Adrenal gland (tissue), 12 donors: ENCODE results near the gene COL12A1. TPM values are rescaled to one million over a fixed set of nuclear protein-coding genes. Genes with fewer than 3 reads are reported as not detected.

Experiments used
- DNase-seq, 7 donors: peaks; one replicate each; pipeline ENCODE4 v3.0.0-alpha.2; 2019 to 2020
- H3K27ac ChIP-seq, 5 donors: fragments of 200-600 bp; sonication (generic) in 4 of 5; 1 replicate in 3 of 5; 2 replicates in 2 of 5; pipeline versions ENCODE4 v1.5.1 to v1.8.0; 2016 to 2020; ENCODE audit warnings: mild to moderate bottlenecking in 1 of 5
- H3K27me3 ChIP-seq: fragments of 200-600 bp; 2 replicates; pipeline ENCODE4 v1.8.0; 2021
- H3K36me3 ChIP-seq, 2 donors: fragments of 200-600 bp; replicated peaks in 1 of 2; 1 replicate in 1 of 2; 2 replicates in 1 of 2; pipeline versions ENCODE4 v1.5.1 to v1.8.0; 2018 to 2022
- H3K4me1 ChIP-seq, 2 donors: fragments of 200-600 bp; replicated peaks in 1 of 2; 1 replicate in 1 of 2; 2 replicates in 1 of 2; pipeline versions ENCODE4 v1.5.1 to v1.8.0; 2018 to 2021
- H3K4me3 ChIP-seq, 4 donors: fragments of 200-600 bp; sonication (generic) in 3 of 4; one replicate each; pipeline ENCODE4 v1.5.1; 2016 to 2018
- H3K9me3 ChIP-seq, 3 donors: fragments of 200-600 bp; sonication (generic) in 1 of 3; replicated peaks in 1 of 3; 1 replicate in 2 of 3; 2 replicates in 1 of 3; pipeline versions ENCODE4 v1.5.1 to v1.8.0; 2016 to 2021
- POLR2A ChIP-seq, 2 donors: fragments of 450-650 bp; IDR thresholded peaks; one replicate each; pipeline ENCODE4 v1.6.1; 2017; ENCODE audit warnings: antibody characterized with exemption in 2 of 2, mild to moderate bottlenecking in 2 of 2, moderate library complexity in 1 of 2
- WGBS, 4 donors: extraction: QIAGEN DNeasy Blood & Tissue Kit in 2 of 4; methylation state at CpG; one replicate each; pipeline versions ENCODE4 v1.1.5 to v1.1.7; 2013 to 2017; 5-methylcytosine and 5-hydroxymethylcytosine counted together
- intact Hi-C, 2 donors: fragments of 100-400 bp; cut with DNase I; formaldehyde crosslinking; loops; one replicate each; pipeline versions ENCODE4 v1.14.1 to v1.15.0; 2022 to 2023
- polyA plus RNA-seq, 3 donors: library from polyadenylated mRNA; stranded (reverse); fragments of 200-250 nt in 2 of 3; fragments of 350-450 nt in 1 of 3; fragmentation: Illumina TruSeq in 1 of 3; extraction: RNeasy Lipid Tissue Mini Kit (QIAGEN cat#74804) in 1 of 3; gene quantifications; one replicate each; pipeline ENCODE4 v1.2.3, GENCODE V29; 2013 to 2014
- total RNA-seq, 9 donors: library from RNA; depleted of rRNA in 4 of 9; stranded (reverse); fragments of >200 nt in 4 of 9; fragments of 120-200 nt in 1 of 9; fragmentation: NEBNext Ultra II Directional in 1 of 9; extraction: Animal tissue kit (Norgen Biotek cat#: 25700) in 1 of 9; gene quantifications; one replicate each; pipeline versions ENCODE4 v1.1.0 to v1.2.4, GENCODE V29; 2013 to 2023
- TF ChIP-seq, protein P1 (sequence below), 6 experiments: fragments of 450-650 bp in 4 of 6; fragments of 200-600 bp in 2 of 6; sonication (generic) in 1 of 6; IDR thresholded peaks; 1 replicate in 5 of 6; 2 replicates in 1 of 6; pipeline versions ENCODE4 v1.5.1 to v1.8.0; 2016 to 2021; ENCODE audit warnings: antibody characterized with exemption in 6 of 6, mild to moderate bottlenecking in 2 of 6, moderate library complexity in 1 of 6
- donor health status: healthy with polysubstance abuse.
- donor health status: Bipolar disorder and iron deficiency.
- donor health status: DM: yes; HTN: yes; CAD: no.
- donor health status: DM: no; HTN: no; CAD: no.
- donor health status: DM: no; HTN: no; CAD: no.
- donor health status: DM: yes; HTN: yes; CAD: no.

Gene COL12A1
- total and polyA plus RNA-seq, 12 donors = 13.0 to 106 (median 54.2) TPM

DNA sequence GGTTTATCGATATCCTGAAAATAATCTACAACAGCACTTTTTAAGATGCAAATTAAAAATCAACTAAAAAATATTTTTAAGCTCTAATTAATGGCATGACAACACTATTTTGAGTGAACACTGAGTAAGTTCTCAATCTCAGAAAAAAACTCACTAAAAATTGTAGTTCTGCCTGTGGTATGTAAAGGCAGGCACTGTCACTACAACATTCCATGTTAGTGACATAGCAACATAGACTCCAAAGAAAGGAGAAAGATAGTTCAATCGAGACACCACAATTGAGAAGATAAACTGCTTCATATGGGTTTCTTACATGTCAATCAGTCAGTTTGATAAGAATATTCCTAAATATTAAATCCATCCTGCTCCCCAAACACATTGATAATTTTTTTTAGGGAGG is 38.0 kb downstream of the COL12A1 start:
- TF ChIP-seq, protein P1, sequence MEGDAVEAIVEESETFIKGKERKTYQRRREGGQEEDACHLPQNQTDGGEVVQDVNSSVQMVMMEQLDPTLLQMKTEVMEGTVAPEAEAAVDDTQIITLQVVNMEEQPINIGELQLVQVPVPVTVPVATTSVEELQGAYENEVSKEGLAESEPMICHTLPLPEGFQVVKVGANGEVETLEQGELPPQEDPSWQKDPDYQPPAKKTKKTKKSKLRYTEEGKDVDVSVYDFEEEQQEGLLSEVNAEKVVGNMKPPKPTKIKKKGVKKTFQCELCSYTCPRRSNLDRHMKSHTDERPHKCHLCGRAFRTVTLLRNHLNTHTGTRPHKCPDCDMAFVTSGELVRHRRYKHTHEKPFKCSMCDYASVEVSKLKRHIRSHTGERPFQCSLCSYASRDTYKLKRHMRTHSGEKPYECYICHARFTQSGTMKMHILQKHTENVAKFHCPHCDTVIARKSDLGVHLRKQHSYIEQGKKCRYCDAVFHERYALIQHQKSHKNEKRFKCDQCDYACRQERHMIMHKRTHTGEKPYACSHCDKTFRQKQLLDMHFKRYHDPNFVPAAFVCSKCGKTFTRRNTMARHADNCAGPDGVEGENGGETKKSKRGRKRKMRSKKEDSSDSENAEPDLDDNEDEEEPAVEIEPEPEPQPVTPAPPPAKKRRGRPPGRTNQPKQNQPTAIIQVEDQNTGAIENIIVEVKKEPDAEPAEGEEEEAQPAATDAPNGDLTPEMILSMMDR (IDR thresholded peaks at IDR 0.05) = no peak
- no peak for TF ChIP-seq POLR2A (IDR thresholded peaks at IDR 0.05)
- Histone ChIP-seq H3K4me1 (no peaks in the 10 kb centered on the region), H3K9me3 (no peaks in the 10 kb centered on the region), H3K36me3 (no peaks in the 10 kb centered on the region), H3K4me3 (no peak overlapping the region), H3K27me3 (no peaks in the 10 kb centered on the region), H3K27ac (no peak overlapping the region)
- no peak for DNase-seq
- intact Hi-C loops = no loop called here
- WGBS, 4 donors = 70 to 79% (median 72%) methylated on average over 2 of the region's 2 CpGs

DNA sequence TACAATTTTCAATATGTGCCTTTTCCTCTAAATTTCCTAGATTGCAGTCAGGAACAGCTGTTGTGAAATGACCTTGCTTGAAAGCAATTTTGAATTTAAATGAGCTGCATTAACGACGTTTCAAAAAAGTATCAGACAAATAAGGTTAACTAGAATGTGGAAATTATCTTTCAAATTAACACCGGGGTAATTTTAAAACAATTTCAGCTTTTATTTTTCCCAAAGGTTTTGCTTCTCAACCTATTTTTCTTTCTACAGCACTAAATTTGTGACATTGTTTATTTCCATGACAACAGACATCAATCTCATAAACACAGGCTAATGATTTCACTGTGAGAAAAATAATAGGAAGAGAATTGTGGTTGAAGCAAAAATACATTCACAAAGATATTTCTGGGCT is 38.5 kb downstream of the COL12A1 start:
- no peak for DNase-seq
- intact Hi-C loops = no loop called here
- Histone ChIP-seq H3K36me3 (no peaks in the 10 kb centered on the region), H3K9me3 (no peaks in the 10 kb centered on the region), H3K27ac (no peak overlapping the region), H3K4me1 (no peaks in the 10 kb centered on the region), H3K27me3 (no peaks in the 10 kb centered on the region), H3K4me3 (no peak overlapping the region)
- no peak for TF ChIP-seq POLR2A (IDR thresholded peaks at IDR 0.05)
- TF ChIP-seq, protein P1 (IDR thresholded peaks at IDR 0.05) = no peak
- whole genome bisulfite sequencing, 4 donors = 41 to 49% (median 46%) methylated on average over 3 of the region's 3 CpGs

DNA sequence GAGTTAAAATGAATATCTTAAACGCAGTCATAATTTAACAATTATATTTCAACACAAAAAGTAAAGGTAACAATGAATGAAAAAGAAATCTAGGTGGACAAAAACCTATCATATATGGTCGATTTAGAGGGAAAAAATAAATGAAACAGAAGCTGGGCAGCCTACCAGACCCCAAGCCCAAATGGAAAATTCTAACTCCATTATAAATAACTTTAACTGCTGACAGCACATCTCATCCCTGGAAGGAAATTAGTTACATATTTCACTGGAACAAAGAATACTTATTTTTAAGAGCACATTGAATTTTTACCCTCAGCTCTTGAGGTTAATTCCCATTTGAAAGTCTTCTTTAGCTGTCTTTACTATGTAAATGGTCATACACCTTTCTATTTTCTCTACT is 39.1 kb downstream of the COL12A1 start:
- Histone ChIP-seq H3K4me3 (no peak overlapping the region), H3K4me1 (no peaks in the 10 kb centered on the region), H3K36me3 (no peaks in the 10 kb centered on the region), H3K27me3 (no peaks in the 10 kb centered on the region), H3K9me3 (no peaks in the 10 kb centered on the region), H3K27ac (no peak overlapping the region)
- DNase-seq = no peak
- intact Hi-C loops = no loop called here
- TF ChIP-seq, protein P1 (IDR thresholded peaks at IDR 0.05) = no peak
- no peak for TF ChIP-seq POLR2A (IDR thresholded peaks at IDR 0.05)
- WGBS, 4 donors = 46 to 51% (median 47%) methylated on average over 2 of the region's 2 CpGs

DNA sequence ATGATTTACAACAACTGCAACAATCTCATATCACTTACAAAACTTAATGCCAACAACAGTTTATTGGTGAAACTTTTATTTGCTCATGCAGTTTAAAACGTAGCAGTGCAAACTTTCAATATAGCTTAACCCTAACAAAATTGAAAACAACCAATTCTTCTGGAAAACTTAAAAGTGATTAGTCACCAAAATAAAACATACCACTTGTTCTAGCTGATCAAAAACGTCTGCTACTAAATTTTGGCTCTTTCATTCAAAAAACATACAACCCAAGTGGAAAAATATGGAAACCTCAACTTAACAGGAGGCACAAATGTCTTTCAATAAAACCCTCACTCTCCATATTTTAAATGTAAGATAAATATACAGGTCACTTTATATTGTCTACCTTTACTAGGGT is 39.6 kb downstream of the COL12A1 start:
- intact Hi-C loops = no loop called here
- 20 to 35% (median 31%) methylated on average over 2 of the region's 2 CpGs for WGBS, 4 donors
- no peaks in the 10 kb centered on the region for H3K4me1 ChIP-seq
- no peaks in the 10 kb centered on the region for H3K36me3 ChIP-seq
- DNase-seq = no peak
- H3K27me3 ChIP-seq = no peaks in the 10 kb centered on the region
- TF ChIP-seq, protein P1 (IDR thresholded peaks at IDR 0.05) = no peak
- no peak for TF ChIP-seq POLR2A (IDR thresholded peaks at IDR 0.05)
- no peak overlapping the region for H3K4me3 ChIP-seq
- no peak overlapping the region for H3K27ac ChIP-seq
- no peaks in the 10 kb centered on the region for H3K9me3 ChIP-seq
